Lung microvascular endothelial cell (primary cell): ENCODE measurements around the gene PKLR. TPM values are rescaled to one million over a fixed set of nuclear protein-coding genes. Genes with fewer than 3 reads are reported as not detected.
"Not testable (repeated sequence)": the region's sequence is repeated elsewhere in the genome, so short reads cannot be mapped to it uniquely, and the experiment has no call there.

Experiments
- DNase-seq, 2 donors: peaks; one replicate each; pipeline versions ENCODE4 v3.0.0 to v3.0.0-alpha.2; 2010; ENCODE audit warnings: low read depth in 2 of 2
- total RNA-seq: library from RNA; depleted of rRNA; stranded (reverse); fragments of >200 nt; gene quantifications from 2 replicates; pipeline ENCODE4 v1.2.1, GENCODE V29; 2014

PKLR gene
- total RNA-seq, 1 donor from 2014 or later, result not detected

DNA sequence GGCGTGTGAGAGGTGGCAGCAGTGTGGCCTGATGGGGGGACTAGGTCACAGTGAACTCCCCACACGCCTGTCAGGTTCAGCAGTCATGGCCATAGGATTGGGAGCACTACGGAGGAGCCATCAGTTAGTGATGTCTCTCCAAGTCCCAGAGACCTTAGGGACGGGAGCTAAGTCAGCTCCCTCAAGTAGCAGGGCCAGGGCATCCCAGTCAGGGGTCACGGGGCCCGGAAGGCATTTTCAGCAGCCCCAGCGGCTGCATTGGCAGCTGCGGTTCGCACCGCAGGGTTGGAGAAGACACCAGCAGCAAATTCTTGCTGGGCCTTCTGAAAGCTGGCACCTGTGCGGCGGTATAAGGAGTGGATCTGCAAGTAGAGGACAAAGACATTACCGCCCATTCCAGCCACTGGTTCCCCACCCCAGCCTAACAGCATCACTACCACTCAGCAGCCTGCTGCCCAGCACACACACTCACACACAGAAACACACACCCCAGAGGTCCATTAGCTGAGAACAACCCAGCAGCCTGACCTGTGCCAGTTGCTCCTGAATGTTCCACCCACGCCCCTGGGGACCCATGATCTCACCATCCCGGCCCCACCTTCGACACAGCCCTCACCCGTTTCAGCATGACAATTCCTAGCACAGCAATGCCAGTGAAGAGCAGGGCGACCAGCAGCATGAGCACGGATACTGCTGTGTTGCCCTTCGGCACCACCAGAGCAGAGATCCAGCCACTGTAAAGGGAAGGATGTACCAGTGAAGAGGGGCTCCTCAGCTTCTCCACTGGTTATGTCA is 45.0 kb downstream of the PKLR start:
- no peak for DNase-seq

GRCh38 chr1:155255243-155256007 is 45.8 kb downstream of the PKLR start, which contains the start of gene ENTREP3:
TSS of gene ENTREP3 (minus strand) at chr1:155255483. CDS start at chr1:155254877, 606 bp downstream.
- peak; percentile 86 to 89 for DNase-seq

DNA sequence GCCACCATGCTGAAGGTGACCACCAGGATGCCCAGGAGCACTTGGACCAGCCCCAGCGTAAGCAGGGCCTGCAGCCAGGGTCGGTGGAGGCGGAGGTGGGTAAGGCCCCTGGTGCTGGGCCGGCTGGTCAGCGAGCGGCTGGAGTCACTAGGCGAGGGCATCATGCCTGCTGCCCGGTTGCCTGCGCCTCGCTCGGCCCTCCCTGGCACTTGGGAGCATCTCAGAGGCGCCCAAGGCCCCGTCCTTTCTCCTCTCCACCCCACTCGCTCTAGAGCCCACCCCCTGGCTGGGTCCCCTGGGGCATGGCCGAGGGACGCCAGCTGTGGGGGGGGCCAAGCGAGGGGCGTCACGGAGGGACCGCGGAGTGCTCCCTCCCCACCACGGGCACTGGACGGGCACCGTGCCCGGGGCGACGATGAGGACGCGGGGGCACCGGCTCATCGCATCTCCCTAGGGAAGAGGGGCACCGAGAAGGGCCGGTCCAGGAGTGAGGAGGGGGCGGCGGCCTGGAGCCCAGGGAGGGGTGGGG is 46.5 kb downstream of the PKLR start:
- peak; percentile 19 to 22 for DNase-seq

DNA sequence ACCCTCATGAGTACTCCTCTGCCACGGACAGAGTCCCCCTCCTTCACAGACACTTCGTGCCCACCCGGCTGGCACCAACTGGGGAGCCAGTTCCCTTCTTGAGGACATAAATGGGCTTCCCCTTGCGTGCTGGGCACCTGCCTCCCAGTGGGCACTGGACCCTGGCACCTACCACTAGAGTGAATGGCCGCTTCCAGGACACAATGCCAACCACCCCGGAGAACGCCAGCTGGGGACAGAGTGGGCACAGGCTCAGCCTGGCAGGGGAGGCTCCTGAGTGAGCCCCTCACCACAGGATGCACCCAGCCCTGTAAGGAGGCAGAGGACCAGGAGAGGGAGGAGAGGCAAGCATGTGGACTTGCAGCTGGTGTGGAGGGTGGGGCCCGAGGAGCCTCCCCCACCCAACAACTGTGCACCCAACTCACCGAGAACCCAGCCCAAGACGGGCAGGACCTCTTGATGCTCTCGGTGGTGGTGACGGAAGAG is 47.0 kb downstream of the PKLR start:
- DNase-seq, result no peak

DNA sequence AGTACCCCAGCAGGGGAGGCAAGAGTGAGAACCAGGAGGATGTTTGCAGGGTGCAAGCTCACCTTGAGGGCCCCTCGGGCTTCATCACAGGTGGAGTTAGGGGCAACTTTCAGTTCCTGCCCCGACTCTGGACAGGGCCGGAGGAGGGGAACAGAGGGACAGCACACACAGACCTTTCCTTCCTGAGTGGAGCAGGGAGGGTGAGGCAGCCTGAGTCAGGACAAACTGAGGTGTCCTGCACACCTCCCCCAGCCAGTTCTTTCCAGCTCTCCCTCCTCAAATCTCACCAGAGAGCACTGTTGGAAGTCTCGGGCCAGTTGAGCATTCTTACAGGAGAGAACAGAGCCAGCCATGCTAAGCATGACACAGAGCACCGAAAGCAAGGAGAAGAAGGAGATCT is 47.4 kb downstream of the PKLR start:
- peak in 1 of 2 donors; percentile 25 for DNase-seq

- no peak for DNase-seq
Observed at GRCh38 chr1:155253208-155253607, 48.0 kb downstream of the PKLR start.

- no peak for DNase-seq
Observed at GRCh38 chr1:155251566-155251965, 49.7 kb downstream of the PKLR start.

- peak; percentile 92 to 95 for DNase-seq
Observed at GRCh38 chr1:155250633-155251449, 50.4 kb downstream of the PKLR start.

DNA sequence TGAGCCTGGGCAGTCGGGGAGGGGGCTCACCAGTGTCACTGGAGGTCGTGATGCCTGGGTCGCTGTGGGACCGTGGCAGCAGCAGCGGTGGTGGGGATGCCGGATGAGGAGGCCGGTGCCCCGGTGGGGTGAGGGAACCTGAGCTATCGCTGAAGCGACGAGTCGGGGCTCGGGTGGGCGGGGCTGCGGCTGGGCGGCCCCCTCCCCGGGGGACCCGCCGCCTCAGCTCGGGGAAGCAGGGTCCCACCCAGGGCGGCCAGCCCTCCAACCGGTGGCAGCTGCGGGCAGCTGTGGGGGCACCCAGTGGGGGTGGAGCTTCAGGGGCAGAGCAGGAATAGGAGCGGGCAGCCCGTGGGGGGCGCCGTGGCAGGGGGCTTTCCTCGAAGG is 51.0 kb downstream of the PKLR start:
- DNase-seq, result no peak

DNA sequence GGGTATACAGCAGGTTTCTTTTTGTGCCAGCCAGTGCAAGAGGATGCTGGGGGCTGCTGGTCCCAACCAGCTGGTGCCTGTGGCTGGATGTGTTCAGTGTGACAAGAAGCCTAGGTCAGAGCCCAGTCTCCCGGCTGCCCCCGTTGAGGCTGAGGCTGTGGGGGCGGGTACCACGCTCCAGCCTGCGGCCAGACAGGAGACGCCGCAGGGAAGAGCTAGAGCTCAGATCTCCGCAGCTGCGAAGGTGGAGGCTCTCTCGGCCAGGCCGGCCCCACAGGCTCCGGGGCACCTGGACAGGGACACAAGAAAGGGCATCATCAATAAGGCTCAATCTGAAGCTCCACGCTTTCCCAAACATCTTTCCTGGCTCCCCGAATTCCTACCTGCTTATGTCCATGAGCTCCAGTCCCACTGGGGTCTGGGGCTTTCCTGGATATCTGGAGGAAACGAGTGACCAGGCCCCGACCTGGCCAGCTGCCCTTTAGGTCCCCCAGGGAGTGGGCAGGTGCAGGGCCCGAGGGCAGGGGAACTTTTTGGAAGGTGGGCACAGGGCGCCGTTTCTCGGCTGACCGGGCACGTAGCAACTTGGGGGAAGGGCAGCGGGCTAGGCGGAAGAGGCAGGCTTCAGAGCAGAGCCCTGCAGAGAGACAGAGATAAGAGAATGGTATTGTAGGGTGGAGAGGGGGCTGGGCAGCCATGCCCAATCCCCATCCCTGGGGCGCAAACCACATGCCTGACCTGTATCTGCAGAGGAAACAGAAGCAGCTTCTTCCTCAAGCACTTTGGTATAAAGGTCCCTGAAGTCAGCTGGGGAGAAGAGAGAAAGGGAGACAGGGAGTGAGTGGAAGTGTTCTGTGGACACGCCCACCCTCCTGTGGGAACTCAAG is 53.3 kb downstream of the PKLR start:
- DNase-seq, result no peak

GRCh38 chr1:155246796-155247195 is 54.4 kb downstream of the PKLR start:
- not testable (repeated sequence) for DNase-seq

GRCh38 chr1:155245163-155245524 is 56.1 kb downstream of the PKLR start:
- no peak for DNase-seq

GRCh38 chr1:155244368-155245162 is 56.7 kb downstream of the PKLR start:
- peak; percentile 99 for DNase-seq

GRCh38 chr1:155242805-155243358 is 58.4 kb downstream of the PKLR start:
- DNase-seq, result no peak

DNA sequence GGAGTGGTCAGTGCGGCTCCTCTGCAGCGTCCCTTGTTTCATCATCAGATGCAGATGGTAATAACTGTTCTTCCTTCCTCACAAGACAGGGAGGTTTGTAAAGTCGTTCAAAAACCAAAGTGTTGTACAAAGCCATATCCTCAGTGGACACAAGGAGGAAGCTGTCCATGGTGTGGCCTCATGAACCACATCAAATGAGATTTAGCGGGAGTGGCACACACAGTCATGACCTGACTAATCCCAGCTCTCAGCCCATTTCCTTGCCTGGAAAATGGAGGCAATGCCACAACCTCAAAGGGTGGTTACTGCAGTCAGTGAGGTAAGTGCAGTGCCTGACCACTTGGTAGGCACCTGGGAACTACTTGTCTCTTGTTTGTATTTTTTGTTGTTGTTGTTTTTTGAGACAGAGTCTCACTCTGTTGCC is 59.4 kb downstream of the PKLR start:
- no peak for DNase-seq

DNA sequence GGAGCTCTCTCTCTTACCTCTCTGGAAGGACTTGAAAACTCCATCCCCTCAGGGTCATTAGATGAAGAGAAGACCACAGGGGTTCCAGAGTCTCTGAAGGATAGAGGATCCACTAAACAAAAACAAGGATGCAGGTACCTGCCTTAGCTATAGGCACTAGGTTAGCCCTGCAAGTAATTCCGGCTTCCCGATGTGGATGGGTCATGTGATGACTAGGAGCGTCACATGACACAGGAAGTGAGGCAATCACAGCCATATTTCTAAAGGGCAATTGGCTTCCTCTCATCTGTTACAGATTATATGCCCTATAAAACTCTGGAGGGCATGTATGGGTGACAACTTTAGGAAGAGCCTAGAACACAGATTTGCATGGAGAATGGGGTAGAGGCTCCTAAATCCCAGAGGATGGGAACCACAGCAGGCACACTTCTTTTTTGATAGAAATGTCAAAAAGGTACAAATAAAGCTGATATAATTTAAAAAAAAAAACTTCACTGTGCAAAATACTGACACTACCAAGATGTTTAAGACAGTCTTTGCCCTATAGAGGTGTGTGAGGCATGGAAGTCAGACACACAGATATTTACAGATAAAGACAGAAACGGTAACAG is 60.1 kb downstream of the PKLR start:
- DNase-seq, result peak; percentile 82 to 85
